ENCODE results near the gene UCHL1.

The UCHL1 gene

GRCh38 chr4:41232406-41232805, 24.3 kb upstream of the UCHL1 start:
- no peak overlapping the region for H3K27ac ChIP-seq
- TF ChIP-seq, protein P1, sequence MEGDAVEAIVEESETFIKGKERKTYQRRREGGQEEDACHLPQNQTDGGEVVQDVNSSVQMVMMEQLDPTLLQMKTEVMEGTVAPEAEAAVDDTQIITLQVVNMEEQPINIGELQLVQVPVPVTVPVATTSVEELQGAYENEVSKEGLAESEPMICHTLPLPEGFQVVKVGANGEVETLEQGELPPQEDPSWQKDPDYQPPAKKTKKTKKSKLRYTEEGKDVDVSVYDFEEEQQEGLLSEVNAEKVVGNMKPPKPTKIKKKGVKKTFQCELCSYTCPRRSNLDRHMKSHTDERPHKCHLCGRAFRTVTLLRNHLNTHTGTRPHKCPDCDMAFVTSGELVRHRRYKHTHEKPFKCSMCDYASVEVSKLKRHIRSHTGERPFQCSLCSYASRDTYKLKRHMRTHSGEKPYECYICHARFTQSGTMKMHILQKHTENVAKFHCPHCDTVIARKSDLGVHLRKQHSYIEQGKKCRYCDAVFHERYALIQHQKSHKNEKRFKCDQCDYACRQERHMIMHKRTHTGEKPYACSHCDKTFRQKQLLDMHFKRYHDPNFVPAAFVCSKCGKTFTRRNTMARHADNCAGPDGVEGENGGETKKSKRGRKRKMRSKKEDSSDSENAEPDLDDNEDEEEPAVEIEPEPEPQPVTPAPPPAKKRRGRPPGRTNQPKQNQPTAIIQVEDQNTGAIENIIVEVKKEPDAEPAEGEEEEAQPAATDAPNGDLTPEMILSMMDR (conservative IDR thresholded peaks at IDR 0.05; ENCODE audit: low read depth) = no peak
- no peak for DNase-seq (ENCODE audit: low spot score)
- POLR2A ChIA-PET (ENCODE audit: low non-redundant PET) = no interaction called here
- CTCF ChIA-PET = no interaction called here

DNA sequence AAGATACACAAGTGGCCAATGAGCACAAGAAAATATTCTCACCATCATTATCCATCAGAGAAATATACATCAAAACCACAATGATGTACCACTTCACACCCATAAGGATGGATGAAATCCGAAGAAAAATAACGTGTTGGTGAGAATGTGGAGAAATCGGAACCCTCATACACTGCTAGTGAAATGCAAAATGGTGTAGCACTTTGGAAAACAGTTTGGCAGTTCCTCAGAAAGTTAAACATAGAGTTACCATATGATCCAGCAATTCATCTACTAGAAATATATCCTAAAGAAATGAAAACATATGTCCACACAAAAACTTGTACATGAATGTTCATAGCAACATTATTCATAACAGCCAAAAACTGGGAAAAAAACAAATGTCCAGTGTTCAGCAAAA, 23.9 kb upstream of the UCHL1 start:
- TF ChIP-seq, protein P1 (conservative IDR thresholded peaks at IDR 0.05; ENCODE audit: low read depth) = no peak
- ChIA-PET POLR2A (ENCODE audit: low non-redundant PET) (no interaction called here), CTCF (no interaction called here)
- no peak for DNase-seq (ENCODE audit: low spot score)
- H3K27ac ChIP-seq = no peak overlapping the region

GRCh38 chr4:41236032-41236431, 20.7 kb upstream of the UCHL1 start:
- ChIA-PET POLR2A (ENCODE audit: low non-redundant PET) (no interaction called here), CTCF (interaction anchor here (0.6 to 0.7 kb wide), 2 partner anchors 265 to 306 kb away, joined by 3 read pairs; no protein-coding TSS in a partner anchor)
- TF ChIP-seq, protein P1 (conservative IDR thresholded peaks at IDR 0.05; ENCODE audit: low read depth) = no peak

DNA sequence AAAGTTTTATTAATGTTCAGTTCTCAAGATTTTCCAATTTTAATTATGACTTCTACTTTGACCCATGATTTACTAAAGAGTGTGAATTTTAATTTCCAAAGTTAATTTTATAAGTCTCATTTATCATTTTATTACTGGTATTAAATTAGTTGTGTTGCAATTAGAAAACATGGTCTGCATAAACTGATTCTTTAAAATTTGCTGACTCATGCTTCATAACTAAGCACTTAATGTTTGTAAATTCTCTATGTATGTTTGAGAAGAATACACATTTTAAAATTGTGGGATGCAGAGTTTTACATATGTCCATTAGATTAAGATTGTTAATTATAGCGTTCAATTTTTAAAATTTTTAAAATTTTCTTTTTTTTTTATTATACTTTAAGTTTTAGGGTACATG, 20.2 kb upstream of the UCHL1 start:
- ChIA-PET POLR2A (ENCODE audit: low non-redundant PET) (no interaction called here), CTCF (no interaction called here)
- no peak for DNase-seq (ENCODE audit: low spot score)
- TF ChIP-seq, protein P1 (conservative IDR thresholded peaks at IDR 0.05; ENCODE audit: low read depth) = no peak
- H3K27ac ChIP-seq = no peak overlapping the region

More at GRCh38 chr4:41236032-41236431, 20.7 kb upstream of the UCHL1 start:
- no peak for DNase-seq (ENCODE audit: low spot score)
- no peak overlapping the region for H3K27ac ChIP-seq

DNA sequence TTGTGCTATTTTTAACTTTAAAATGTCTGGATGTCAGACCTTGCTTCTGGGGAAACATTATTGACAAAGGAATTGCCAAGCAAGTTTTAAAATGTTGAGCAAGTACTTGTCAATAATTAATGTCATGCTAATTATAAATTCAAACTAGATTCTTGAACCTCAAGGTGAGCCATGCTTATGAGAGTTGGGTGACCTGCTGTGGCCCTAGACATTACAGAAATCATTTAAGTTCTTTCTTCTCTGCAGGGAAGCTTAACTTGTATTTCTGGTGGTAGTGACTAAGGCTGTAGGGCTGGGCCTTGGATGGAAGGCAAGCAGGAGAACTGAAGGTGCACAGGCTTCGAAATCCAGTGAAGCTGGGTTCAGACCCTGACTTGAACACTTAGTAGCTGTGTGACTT, 14.8 kb upstream of the UCHL1 start:
- ChIA-PET CTCF (no interaction called here), POLR2A (ENCODE audit: low non-redundant PET) (no interaction called here)
- DNase-seq (ENCODE audit: low spot score) = no peak
- TF ChIP-seq, protein P1 (conservative IDR thresholded peaks at IDR 0.05; ENCODE audit: low read depth) = no peak
- no peak overlapping the region for H3K27ac ChIP-seq

GRCh38 chr4:41245983-41246382, 10.7 kb upstream of the UCHL1 start:
- no peak for DNase-seq (ENCODE audit: low spot score)
- POLR2A ChIA-PET (ENCODE audit: low non-redundant PET) = no interaction called here
- TF ChIP-seq, protein P1 (conservative IDR thresholded peaks at IDR 0.05; ENCODE audit: low read depth) = no peak
- H3K27ac ChIP-seq = no peak overlapping the region
- CTCF ChIA-PET = interaction anchor here (0.6 kb wide), 1 partner anchor 160 kb away, joined by 3 read pairs; no protein-coding TSS in a partner anchor

Data from RWPE1 (cell line).